HG03520 (cell line): ENCODE results near the gene ZKSCAN5.
A peak's percentile ranks its signal among the peaks of the same experiment; 100 is the strongest.
"Not testable (repeated sequence)": the region's sequence is repeated elsewhere in the genome, so short reads cannot be mapped to it uniquely, and the experiment has no call there.

ENCODE experiments used
- ATAC-seq: cut with Tn5 transposase; IDR thresholded peaks from one replicate; pipeline ENCODE4 v1.9.1; 2021; ENCODE audit warnings: mild to moderate bottlenecking, moderate library complexity; ENCODE audit not compliant: unreplicated experiment

Gene ZKSCAN5

DNA sequence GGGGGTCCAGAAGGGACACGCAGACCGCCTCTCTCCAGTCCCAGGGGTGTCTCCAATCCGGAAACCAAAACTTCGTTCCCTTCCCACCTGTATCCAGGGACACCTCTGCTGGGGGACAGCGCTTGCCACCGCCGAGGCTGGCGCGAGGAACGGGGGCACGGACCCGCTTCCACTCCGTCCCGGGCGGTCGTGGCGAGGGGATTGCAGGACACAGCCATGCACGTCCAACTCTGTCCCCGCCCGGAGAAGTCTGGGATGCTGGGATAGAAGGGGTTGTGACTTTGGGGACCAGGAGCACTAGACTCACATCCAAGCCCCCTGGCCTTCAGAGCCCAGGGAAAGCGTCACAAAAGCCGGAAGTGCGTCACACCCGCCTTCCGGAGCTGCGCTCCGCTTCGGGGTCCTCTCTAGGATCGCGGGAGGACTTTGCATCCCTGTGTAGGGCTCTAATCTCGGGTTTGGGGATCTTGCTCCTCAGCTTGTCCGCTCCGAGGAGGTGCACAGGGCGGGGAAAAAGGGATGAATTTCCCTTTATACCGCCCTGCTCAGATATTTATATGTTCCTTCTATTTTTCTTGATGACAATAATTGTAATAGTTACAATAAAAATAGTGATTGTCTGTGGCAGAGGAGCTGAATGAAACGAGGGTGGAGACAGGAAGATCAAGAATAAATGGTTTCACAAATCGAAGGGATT lies 47.5 kb downstream of the ZKSCAN5 start, which contains the start of gene FAM200A:
TSS of gene FAM200A (minus strand) at position 348 of the 697 bp plus-strand sequence. CDS start 3,707 bp downstream, outside the sequence.
- peak; percentile 82 for ATAC-seq

DNA sequence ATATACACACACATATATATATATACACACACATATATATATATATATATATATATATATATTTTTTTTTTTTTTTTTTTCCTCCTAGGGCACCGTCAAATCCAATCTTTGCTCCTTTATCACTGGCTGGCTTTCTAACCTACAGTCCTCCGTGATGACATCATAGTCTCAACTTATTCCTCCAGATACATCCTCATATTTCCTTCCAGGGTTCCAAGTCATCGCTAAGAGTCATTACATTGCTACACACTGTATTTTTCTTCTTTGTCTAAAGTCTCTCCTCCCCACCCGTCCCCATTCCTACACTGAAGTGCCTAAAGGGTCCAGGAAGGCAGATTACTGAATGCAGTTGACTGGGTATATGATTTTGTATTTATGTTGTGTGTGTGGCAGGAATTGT lies 48.6 kb downstream of the ZKSCAN5 start:
- ATAC-seq, result no peak

DNA sequence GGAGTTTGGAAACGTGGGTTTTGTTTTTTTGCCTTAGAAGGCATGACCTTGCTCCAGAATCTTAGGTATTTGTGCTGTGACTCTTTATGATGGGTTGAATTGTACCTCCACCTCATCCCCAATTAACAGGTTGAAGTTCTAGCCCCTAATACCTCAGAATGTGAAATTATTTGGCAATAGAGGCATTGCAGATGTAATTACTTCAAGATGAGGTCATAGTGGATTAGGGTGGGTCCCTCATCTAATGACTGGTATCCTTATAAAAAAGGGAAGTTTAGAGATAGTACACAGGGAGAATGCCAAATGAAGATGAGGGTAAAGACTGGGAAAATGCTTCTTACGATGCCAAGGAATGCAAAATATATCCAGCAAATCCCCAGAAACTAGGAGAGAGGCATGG lies 50.5 kb downstream of the ZKSCAN5 start:
- no peak for ATAC-seq

DNA sequence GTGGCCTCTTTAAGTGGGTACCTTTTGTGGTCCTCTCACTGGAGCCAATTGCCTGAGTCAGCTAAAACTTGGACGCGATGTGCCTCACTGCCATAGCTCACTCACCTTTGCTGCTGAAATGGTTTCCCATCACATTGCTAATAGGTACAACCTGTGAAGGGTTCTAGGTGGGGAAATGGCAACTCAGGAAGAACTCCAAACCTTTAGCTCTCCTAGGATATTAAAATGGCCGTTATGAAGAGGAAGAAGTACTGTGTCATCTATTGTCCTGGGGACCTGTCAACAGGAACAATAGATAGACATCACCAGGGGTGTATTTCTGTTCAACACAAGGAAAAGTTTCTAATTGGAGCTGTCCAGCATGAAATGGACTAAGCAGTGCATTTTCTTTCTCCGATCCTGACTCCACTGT lies 52.7 kb downstream of the ZKSCAN5 start:
- ATAC-seq, result no peak

DNA sequence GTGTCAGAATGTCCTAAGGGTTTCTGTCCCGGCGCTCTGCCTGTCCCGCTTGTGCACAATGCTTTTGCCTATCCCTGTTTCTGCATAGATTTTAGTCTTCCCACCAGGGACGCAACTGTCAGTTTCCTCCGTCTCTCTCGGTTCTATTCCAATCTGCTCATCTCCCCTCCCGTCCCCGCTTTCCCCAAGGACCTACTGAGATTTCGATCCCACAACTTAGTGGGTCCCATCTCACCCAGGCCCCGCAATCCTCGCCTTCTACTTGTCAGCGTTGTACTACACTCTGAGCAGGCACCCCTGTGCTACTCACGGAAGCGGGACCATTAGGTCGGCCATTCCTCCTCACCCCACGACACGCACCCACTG lies 53.5 kb downstream of the ZKSCAN5 start:
- peak; percentile 34 for ATAC-seq

DNA sequence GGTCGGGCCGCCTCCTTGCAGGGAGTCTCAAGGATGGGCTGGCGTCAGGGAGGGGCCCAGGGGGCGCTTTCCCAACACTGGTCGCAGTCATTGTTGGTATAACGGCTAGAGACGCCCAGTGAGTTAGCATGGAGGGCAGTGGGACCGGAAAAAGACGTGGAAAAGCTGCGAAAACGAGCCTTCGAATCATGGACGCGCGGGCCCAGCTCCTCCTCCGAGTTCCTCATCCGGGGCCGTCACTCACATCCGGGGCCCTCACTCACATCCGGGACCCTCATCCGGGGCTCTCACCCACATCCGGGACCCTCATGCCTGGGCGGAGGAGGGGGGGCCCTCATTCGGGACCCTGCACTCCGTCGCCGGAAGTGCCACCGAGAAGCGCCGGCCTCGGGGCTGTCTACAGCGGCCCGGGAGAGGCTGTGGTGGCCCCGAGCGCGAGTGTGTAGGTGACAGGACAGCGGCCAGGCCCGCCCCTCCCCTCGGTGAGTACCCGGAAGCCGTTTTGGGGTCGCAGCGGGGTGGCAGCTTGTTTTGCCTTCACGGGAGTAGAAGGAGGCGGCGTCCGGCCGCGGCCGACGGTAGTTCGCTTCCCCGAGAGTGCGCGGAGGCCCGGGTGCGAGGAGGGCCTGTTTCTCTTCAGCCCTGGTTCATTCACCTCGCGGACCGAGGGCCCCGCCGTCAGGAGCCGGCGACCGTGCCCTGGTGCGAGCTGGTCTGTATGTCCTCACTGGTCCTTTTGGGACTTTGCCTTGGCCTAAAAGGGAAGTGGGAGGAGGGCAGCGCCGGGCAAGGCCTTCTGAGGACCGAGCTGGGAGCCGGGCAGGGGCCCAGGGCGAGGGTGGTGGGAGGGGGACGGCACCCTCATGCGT lies 54.1 kb downstream of the ZKSCAN5 start, which contains the start of gene ZNF655:
TSS of gene ZNF655 (plus strand) at position 337 of the 869 bp plus-strand sequence. CDS start 1,918 bp downstream, outside the sequence.
- peak; percentile 57 for ATAC-seq

DNA sequence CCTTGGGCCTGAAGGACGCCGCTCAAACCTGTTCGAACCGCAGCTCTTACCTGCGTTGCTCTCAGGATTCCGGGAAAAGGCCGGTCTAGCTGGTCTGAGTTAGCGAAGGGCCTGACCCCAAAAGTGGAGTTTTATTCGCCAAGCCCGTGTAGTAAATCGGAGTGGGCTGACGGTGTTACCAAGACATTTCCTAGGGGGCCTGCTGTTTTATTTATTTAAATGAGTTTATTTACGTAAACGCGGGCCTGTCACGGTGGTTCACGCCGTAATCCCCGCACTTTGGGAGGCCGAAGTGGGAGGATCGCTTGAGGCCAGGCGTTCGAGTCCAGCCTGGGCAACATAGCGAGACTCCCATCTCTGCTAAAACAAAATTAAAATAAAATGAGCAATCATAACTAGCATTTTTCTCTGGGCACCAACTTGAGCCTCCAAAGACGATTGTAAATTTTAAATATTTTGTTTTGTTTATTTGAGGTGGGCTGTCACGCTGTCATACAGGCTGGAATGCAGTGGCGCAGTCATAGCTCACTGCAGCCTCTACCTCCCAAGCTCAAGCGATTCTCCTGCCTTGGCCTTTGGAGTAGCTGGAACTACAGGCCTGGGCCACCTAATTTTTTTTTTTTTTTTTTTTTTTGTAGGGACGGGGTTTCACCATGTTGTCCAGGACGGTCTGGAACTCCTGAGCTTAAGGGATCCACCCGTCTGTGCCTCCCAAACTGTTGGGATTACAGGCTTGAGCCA lies 54.9 kb downstream of the ZKSCAN5 start:
- ATAC-seq, result no peak

DNA sequence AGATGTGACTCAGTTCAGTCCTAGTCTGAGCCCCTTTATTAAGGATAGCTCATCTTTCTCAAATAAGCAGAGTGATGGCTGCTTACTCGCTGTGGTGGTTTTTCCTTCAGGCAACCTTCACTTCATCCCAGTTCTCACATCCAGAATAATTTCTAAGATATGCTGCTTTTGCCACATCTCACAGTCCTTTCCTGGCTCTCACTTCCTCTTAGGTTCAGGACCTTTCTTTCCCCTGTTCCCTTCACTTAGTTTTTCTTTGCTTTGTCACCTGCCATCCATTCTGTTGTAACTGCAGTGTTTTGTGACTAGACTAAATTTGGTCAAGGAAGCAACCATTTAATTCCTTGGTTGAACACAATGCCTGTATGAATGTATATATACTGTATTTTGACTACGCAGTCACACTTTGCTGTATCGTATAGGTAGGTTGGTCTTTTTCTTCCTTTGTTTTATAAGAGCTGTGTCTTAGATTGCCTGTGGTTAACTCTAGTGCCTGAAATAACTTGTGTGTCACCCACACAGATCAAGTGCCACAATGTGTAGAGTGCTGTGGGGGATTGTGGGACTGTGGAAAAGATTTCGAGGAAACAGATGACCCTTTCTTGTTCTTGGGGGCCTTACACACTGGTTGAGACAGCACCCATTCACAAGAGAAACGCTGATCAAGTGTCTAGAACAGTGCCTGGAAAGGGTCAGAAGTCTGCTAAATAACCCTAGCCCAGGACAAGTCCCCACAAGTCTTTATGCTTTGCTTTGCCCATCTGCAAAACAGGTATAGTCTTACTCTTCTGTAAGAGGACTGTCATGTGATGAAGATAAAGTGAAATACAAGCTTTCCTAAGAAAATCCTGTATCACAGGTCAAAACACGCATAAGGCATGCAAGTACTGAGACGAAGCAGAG lies 56.6 kb downstream of the ZKSCAN5 start:
- no peak for ATAC-seq

DNA sequence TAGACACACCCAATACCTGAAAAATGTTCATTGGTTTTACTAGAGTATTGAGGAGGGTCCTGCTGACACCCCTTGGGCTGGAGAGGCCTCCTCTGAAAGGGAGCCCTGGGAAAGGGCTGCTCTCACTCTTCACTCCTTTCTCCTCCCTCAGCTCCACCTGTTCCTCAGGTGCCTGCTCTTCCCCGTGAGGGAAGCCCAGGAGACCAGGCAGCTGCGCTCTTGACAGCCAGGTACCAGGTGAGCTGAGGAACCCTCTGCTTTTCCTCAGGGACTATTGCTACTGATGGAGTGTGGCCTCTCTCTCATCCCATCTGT lies 57.2 kb downstream of the ZKSCAN5 start:
- ATAC-seq, result no peak

DNA sequence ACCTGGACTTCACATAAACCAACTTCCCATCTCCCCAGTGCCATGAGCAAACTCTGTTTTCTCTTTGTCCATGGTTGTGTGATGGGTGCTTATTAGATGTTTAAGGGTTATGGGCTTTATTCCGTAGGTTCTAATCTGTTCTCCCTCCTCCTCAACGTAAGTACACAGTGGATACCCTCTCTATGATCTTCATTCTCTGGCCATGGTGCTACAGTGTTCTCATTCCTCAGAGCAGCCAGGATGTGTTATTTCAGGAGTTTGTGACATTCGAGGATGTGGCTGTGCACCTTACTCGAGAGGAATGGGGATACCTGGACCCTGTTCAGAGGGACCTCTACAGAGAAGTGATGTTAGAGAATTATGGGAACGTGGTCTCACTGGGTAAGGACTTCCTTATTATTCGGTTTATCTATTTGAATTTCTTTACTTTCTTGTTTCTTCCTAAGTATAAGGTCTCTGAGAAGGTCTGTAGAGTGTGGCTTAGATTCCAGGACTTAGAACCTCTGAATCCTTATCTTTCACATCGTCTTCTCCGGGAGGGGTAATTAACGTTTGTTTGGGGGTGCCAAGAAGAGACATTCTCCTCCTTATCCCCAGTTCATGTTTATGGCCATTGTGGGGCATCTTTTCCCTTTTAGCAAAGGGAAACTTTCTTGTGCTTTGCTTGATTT lies 57.8 kb downstream of the ZKSCAN5 start:
- no peak for ATAC-seq

DNA sequence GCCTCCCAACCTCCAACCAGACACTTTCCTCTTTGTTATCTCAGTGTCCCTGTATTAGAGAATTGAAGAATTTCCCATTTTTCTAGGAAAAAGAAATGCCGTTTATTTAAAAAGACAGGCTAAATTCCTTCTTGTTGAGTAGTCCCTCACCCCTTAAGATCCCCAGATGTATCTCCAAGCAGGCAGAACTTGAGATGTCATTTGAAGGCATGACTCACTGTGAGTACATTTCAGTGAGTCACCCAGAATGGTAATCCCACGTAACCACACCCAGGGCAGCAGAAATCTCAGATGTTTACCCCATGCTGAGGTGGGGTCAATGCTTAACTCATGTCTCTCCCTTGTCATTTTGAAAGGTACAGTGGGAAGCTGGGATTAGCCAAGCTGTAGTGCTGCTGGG lies 58.4 kb downstream of the ZKSCAN5 start:
- ATAC-seq, result no peak

DNA sequence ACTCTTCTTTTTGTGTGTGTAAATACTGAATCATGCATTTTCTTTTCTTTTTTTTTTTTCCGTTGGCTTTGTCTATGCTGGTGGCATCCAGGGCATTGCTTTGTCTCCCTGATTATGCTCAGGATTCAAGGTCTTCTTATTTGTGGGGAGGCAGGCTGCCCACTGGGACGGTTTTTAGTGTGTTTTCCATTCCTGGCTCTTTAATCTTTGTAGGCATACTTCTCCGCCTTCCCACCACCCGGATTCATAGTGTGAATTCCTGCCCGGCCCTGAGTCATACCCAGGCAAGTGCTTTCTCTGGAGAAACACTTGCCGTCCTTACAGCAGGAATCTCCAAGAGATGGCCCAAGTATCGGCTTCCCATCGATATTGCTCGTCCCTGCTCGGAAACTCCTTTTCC lies 59.2 kb downstream of the ZKSCAN5 start:
- ATAC-seq, result no peak

DNA sequence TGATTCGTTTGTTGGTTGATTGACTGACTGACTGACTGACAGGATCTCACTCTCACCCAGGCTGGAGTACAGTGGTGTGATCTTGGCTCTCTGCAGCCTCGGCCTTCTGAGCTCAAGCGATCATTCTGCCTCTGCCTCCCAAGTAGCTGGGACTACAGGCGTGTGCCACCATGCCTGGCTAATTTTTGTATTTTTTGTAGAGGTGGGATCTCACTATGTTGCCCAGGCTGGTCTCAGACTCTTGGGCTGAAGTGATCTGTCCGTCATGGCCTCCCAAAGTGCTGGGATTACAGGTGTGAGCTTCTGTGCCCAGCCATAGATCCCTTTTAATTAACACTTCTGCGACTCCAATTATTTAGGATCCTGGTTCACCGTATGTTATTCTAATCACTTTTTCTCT lies 64.3 kb downstream of the ZKSCAN5 start:
- not testable (repeated sequence) for ATAC-seq

DNA sequence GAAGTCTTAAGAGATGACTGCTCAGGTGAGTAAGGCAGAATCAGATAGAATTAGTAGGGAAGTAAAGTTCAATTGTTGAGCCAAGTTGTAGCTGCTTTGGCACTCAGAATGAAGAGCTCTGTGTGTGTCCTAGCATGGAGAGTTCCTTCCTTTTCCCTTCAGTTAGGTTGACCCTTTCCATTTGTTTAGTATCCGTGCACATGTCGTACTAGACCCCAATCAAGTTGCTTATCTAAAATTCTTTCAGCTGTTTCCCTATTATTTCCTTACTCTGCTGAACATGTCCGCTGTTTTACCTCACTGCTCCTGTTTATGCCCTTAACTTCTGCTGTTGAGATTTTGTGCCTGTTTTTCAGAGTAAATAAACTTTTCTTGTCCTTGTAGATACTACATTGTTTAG lies 67.3 kb downstream of the ZKSCAN5 start:
- ATAC-seq, result no peak

DNA sequence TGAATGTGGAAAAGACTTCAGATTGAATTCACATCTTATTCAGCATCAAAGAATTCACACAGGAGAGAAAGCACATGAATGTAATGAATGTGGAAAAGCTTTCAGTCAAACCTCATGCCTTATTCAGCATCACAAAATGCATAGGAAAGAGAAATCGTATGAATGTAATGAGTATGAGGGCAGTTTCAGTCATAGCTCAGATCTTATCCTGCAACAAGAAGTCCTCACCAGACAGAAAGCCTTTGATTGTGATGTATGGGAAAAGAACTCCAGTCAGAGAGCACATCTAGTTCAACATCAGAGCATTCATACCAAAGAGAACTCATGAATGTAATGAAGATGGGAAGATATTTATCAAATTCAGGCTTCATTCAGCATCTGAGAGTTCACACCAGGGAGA lies 68.8 kb downstream of the ZKSCAN5 start:
- ATAC-seq, result no peak

DNA sequence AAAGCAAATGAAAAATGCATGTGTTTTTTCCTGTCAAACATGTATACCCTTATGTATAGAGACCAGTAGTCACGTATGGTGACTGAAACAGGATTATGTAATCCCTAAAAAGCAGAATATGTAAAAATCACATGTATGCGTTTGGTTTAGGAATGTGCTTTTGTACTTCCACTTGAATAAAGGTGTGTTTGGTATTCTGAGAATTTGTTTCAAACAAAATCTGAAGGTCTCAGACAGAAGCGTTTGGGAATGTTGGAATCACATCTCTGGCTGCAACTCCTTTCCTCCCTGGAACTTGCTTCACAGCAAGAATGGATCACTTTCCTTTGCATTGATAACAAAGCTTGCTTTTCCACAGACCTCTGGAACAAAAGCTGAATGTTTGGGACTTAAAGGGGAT lies 71.8 kb downstream of the ZKSCAN5 start:
- no peak for ATAC-seq

DNA sequence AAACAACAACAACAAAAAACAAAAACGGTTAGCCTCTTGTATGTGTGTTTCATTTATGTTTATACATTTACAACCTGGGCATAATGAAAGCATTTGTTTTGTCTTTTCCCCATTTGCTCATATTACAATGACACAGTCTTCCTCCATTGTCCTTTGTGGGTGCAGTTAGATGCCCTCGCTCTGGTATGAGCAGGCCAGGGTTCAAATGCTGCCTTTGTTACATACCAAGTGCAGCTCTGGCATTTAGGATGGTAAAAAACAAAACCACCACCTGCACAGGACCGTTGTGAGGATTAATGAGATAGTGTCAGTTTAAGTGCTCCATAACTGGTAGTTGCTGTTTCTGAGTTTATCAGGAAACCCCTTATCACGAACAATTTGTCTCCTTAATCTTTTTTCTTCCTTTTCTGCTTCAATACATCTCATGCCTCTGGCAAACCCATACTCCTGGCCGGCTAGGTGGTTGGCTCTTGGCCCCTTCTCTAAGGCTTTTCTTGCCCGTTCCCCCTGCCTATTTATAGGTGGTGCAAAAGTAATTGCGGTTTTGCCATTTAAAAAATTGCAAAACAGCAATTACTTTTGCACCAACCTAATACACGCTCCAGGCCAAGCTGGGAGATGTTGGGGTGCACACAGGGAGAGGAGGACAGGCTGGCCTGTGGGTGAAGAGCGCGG lies 75.0 kb downstream of the ZKSCAN5 start:
- no peak for ATAC-seq

DNA sequence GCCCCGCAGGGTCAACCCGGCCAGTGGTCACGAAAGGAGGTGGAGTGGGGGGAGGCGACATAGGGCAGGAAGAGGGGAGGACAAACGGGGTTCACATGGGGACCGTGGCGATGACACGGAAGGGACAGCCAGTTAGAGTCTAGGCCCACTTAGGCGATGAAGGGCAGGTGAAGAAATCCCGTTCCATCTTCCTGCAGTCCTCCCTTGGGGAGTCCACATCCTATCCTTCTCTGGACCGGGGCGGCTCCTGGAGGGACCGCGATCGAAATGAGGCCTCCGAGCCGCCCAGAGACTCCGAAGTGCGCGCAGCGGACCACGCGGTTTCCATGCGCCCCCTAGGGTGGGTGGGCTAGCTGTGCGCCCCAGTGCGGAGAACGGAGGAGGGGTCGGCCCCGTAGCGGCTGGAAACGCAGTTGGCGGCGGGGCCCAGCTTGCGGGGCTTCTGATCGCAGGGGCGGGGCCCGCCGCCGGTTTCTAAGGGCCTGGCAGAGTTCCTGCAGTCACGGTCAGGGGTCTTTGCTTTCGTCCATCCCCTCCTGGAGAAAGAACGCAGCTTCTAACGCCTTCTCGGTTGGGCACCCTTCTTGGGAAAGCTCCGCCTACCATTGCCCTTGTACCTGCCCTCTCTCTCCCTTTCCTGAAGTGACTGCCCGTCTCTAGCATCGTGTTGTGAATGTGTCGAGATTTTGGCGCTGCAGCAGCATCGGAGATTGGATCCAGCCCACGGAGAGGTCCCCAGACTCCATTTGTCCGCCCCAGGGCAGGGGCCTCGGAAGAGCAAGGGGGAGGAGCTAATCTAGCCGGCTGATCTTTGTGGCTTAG lies 75.7 kb downstream of the ZKSCAN5 start:
- no peak for ATAC-seq
